Tibial artery (tissue), 4 donors: ENCODE measurements around the gene DELE1.

Experiments used
- DNase-seq, 2 donors: peaks; one replicate each; pipeline ENCODE4 v3.0.0-alpha.2; 2019
- H3K27ac ChIP-seq, 2 donors: fragments of 200-600 bp; sonication (generic) in 1 of 2; 1 replicate in 1 of 2; 2 replicates in 1 of 2; pipeline ENCODE4 v1.5.1; 2018 to 2019; ENCODE audit warnings: mild to moderate bottlenecking in 1 of 2
- H3K27me3 ChIP-seq, 2 donors: fragments of 200-600 bp; sonication (generic) in 1 of 2; one replicate each; pipeline versions ENCODE4 v1.5.1 to v1.6.0; 2016 to 2019
- H3K36me3 ChIP-seq, 3 donors: fragments of 200-600 bp; sonication (generic) in 2 of 3; one replicate each; pipeline ENCODE4 v1.5.1; 2016 to 2019; ENCODE audit warnings: mild to moderate bottlenecking in 2 of 3
- H3K4me1 ChIP-seq, 4 donors: fragments of 200-600 bp; sonication (generic) in 2 of 4; 1 replicate in 3 of 4; 2 replicates in 1 of 4; pipeline ENCODE4 v1.5.1; 2016 to 2019
- H3K4me3 ChIP-seq, 2 donors: fragments of 200-600 bp; sonication (generic) in 1 of 2; 1 replicate in 1 of 2; 2 replicates in 1 of 2; pipeline ENCODE4 v1.5.1; 2018 to 2019; ENCODE audit warnings: mild to moderate bottlenecking in 2 of 2
- H3K9me3 ChIP-seq, 3 donors: fragments of 200-600 bp; sonication (generic) in 1 of 3; one replicate each; pipeline ENCODE4 v1.5.1; 2016 to 2019
- CTCF ChIP-seq, 2 experiments: fragments of 200-600 bp in 1 of 2; fragments of 450-650 bp in 1 of 2; IDR thresholded peaks; one replicate each; pipeline ENCODE4 v1.5.1; 2017 to 2019; ENCODE audit warnings: antibody characterized with exemption in 2 of 2, mild to moderate bottlenecking in 1 of 2, moderate library complexity in 1 of 2
- intact Hi-C: fragments of 100-400 bp; cut with DNase I; formaldehyde crosslinking; loops from one replicate; pipeline ENCODE4 v1.15.0; 2023; ENCODE audit warnings: low total_unique reads

Gene DELE1

GRCh38 chr5:141940695-141941271 lies 17.1 kb downstream of the DELE1 start:
- Histone ChIP-seq H3K4me1 (peaks cover 0 to 25% (median 18%) of the 10 kb centered on the region in 4 donors), H3K27ac (peak overlapping the region; percentile 56 to 59), H3K4me3 (no peak overlapping the region), H3K36me3 (peaks cover 24 to 43% (median 39%) of the 10 kb centered on the region in 3 donors), H3K9me3 (no peaks in the 10 kb centered on the region), H3K27me3 (peaks cover 0 to 3% of the 10 kb centered on the region in 2 donors)
- no peak for TF ChIP-seq CTCF (IDR thresholded peaks at IDR 0.05)
- peak; percentile 38 to 70 for DNase-seq
- intact Hi-C loops = no loop called here

GRCh38 chr5:141941307-141941706 lies 17.6 kb downstream of the DELE1 start:
- Histone ChIP-seq H3K4me1 (peaks cover 0 to 25% (median 18%) of the 10 kb centered on the region in 4 donors), H3K9me3 (no peaks in the 10 kb centered on the region), H3K27ac (peak overlapping the region; percentile 56 to 59), H3K36me3 (peaks cover 24 to 38% (median 34%) of the 10 kb centered on the region in 3 donors), H3K27me3 (peaks cover 0 to 3% of the 10 kb centered on the region in 2 donors), H3K4me3 (no peak overlapping the region)
- peak; percentile 29 to 71 for DNase-seq
- intact Hi-C loops = no loop called here
- TF ChIP-seq CTCF (IDR thresholded peaks at IDR 0.05) = no peak

GRCh38 chr5:141941779-141942178 lies 18.1 kb downstream of the DELE1 start:
- no peak for DNase-seq
- Histone ChIP-seq H3K27ac (peak overlapping the region; percentile 56 to 59), H3K4me1 (peaks cover 0 to 25% (median 18%) of the 10 kb centered on the region in 4 donors)

GRCh38 chr5:141942185-141942857 lies 18.6 kb downstream of the DELE1 start:
- intact Hi-C loops = no loop called here
- peaks cover 0 to 3% of the 10 kb centered on the region in 2 donors for H3K27me3 ChIP-seq
- no peaks in the 10 kb centered on the region for H3K9me3 ChIP-seq
- peak overlapping the region; percentile 56 to 59 for H3K27ac ChIP-seq
- no peak overlapping the region for H3K4me3 ChIP-seq
- peaks cover 0 to 25% (median 18%) of the 10 kb centered on the region in 4 donors for H3K4me1 ChIP-seq
- peaks cover 14 to 27% (median 24%) of the 10 kb centered on the region in 3 donors for H3K36me3 ChIP-seq
- TF ChIP-seq CTCF (IDR thresholded peaks at IDR 0.05) = peak; percentile 8 to 14
- peak in 1 of 2 donors; percentile 76 for DNase-seq

More at GRCh38 chr5:141941779-141942178, 18.1 kb downstream of the DELE1 start:
- intact Hi-C loops = no loop called here
- H3K4me3 ChIP-seq = no peak overlapping the region
- TF ChIP-seq CTCF (IDR thresholded peaks at IDR 0.05) = no peak
- H3K27me3 ChIP-seq = peaks cover 0 to 3% of the 10 kb centered on the region in 2 donors
- H3K36me3 ChIP-seq = peaks cover 19 to 33% (median 29%) of the 10 kb centered on the region in 3 donors
- H3K9me3 ChIP-seq = no peaks in the 10 kb centered on the region

GRCh38 chr5:141944076-141944475 lies 20.4 kb downstream of the DELE1 start:
- H3K4me3 ChIP-seq = no peak overlapping the region
- peaks cover 0 to 25% (median 18%) of the 10 kb centered on the region in 4 donors for H3K4me1 ChIP-seq
- no peak for TF ChIP-seq CTCF (IDR thresholded peaks at IDR 0.05)
- intact Hi-C loops = no loop called here
- no peak overlapping the region for H3K27ac ChIP-seq
- no peaks in the 10 kb centered on the region for H3K9me3 ChIP-seq
- peaks cover 0 to 10% (median 9%) of the 10 kb centered on the region in 3 donors for H3K36me3 ChIP-seq
- DNase-seq = no peak
- peaks cover 0 to 3% of the 10 kb centered on the region in 2 donors for H3K27me3 ChIP-seq
